IMR-90 (cell line): ENCODE measurements around the gene FOXL1. TPM values are rescaled to one million over a fixed set of nuclear protein-coding genes. Genes with fewer than 3 reads are reported as not detected.

Experiments used
- ATAC-seq: fragments of 200-7000 bp; cut with Tn5 transposase; 2 replicates; pipeline ENCODE4 v1.9.1; 2020; ENCODE audit warnings: low read depth, mild to moderate bottlenecking, moderate library complexity
- BruUV-seq: library from RNA; stranded (reverse); fragments of 400-500 nt; replicated peaks from 2 replicates; lab custom pipeline; 2021; lab: Mats Ljungman, UMichigan
- CTCF ChIA-PET: fragments of 300-600 bp; formaldehyde crosslinking; extraction: SDS; loops from one replicate; lab custom pipeline; 2021; ENCODE audit warnings: antibody characterized with exemption; lab: Yijun Ruan, JAX
- POLR2A ChIA-PET: fragments of 300-600 bp; sonication (Branson Sonifier 250); formaldehyde crosslinking; loops from one replicate; lab custom pipeline; 2022; ENCODE audit warnings: antibody characterized with exemption; ENCODE audit not compliant: unreplicated experiment; lab: Charles Lee
- DNase-seq: peaks from one replicate; pipeline ENCODE4 v3.0.0; 2013
- H2AFZ ChIP-seq: replicated peaks from 2 replicates; pipeline ENCODE3; 2013; ENCODE audit warnings: low read length, mild to moderate bottlenecking; ENCODE audit not compliant: poor library complexity
- H2AK5ac ChIP-seq: 2 replicates; pipeline ENCODE4 v1.6.1; 2013; ENCODE audit warnings: low read depth, low read length, inconsistent platforms
- H2AK9ac ChIP-seq: replicated peaks from 2 replicates; pipeline ENCODE3; 2013; ENCODE audit warnings: mild to moderate bottlenecking, low read depth, low read length, moderate library complexity; ENCODE audit not compliant: poor library complexity
- H2BK120ac ChIP-seq: 2 replicates; pipeline ENCODE4 v1.6.1; 2013; ENCODE audit warnings: low read depth, low read length, inconsistent platforms
- H2BK15ac ChIP-seq: 3 replicates; pipeline ENCODE4 v1.6.1; 2013; ENCODE audit warnings: low read depth, low read length, inconsistent platforms
- H2BK20ac ChIP-seq: 2 replicates; pipeline ENCODE4 v1.6.1; 2013; ENCODE audit warnings: low read depth, mild to moderate bottlenecking, inconsistent platforms, low read length, moderate library complexity
- H2BK5ac ChIP-seq: 2 replicates; pipeline ENCODE4 v1.6.1; 2013; ENCODE audit warnings: mild to moderate bottlenecking, low read depth, low read length, inconsistent platforms; ENCODE audit not compliant: poor library complexity, severe bottlenecking
- H3K14ac ChIP-seq: replicated peaks from 2 replicates; pipeline ENCODE4 v1.6.1; 2013; ENCODE audit warnings: low read depth, low read length, inconsistent platforms
- H3K18ac ChIP-seq: 2 replicates; pipeline ENCODE4 v1.6.1; 2013; ENCODE audit warnings: low read depth, low read length, control low read depth
- H3K23ac ChIP-seq: 2 replicates; pipeline ENCODE4 v1.6.1; 2013; ENCODE audit warnings: low read depth, low read length, inconsistent platforms
- H3K27ac ChIP-seq: 2 replicates; pipeline ENCODE4 v1.5.1; 2013; ENCODE audit warnings: mild to moderate bottlenecking, control low read depth, low read length; ENCODE audit not compliant: insufficient read depth
- H3K27me3 ChIP-seq: 2 replicates; pipeline ENCODE4 v1.6.1; 2013; ENCODE audit warnings: low read length; ENCODE audit not compliant: control insufficient read depth, insufficient read depth
- H3K36me3 ChIP-seq: 2 replicates; pipeline ENCODE4 v1.6.1; 2013; ENCODE audit warnings: low read length, mixed read lengths; ENCODE audit not compliant: control insufficient read depth, insufficient read depth
- H3K4ac ChIP-seq: 2 replicates; pipeline ENCODE4 v1.6.1; 2013; ENCODE audit warnings: low read depth, low read length, inconsistent platforms
- H3K4me1 ChIP-seq: 2 replicates; pipeline ENCODE4 v1.6.1; 2013; ENCODE audit warnings: low read length, mixed read lengths; ENCODE audit not compliant: control insufficient read depth, insufficient read depth
- H3K4me2 ChIP-seq: 2 replicates; pipeline ENCODE4 v1.6.1; 2013; ENCODE audit warnings: low read depth, mild to moderate bottlenecking, control low read depth, low read length, moderate library complexity
- H3K4me3 ChIP-seq: 2 replicates; pipeline ENCODE4 v1.5.1; 2013; ENCODE audit warnings: low read depth, mild to moderate bottlenecking, control low read depth, low read length, moderate library complexity; ENCODE audit not compliant: insufficient read depth
- H3K56ac ChIP-seq: 2 replicates; pipeline ENCODE4 v1.6.1; 2013; ENCODE audit warnings: low read length, inconsistent platforms; ENCODE audit not compliant: insufficient read depth; ENCODE audit errors: extremely low read depth
- H3K79me1 ChIP-seq, 2 experiments: 2 replicates each; pipeline ENCODE4 v1.6.1; 2013; ENCODE audit warnings: low read length in 2 of 2, inconsistent platforms in 1 of 2, low read depth in 1 of 2
- H3K9ac ChIP-seq: 2 replicates; pipeline ENCODE4 v1.6.1; 2013; ENCODE audit warnings: low read depth, low read length, control low read depth
- H3K9me1 ChIP-seq: 2 replicates; pipeline ENCODE4 v1.6.1; 2013; ENCODE audit warnings: low read length, inconsistent platforms; ENCODE audit not compliant: insufficient read depth
- H3K9me3 ChIP-seq: 2 replicates; pipeline ENCODE4 v1.6.1; 2013; ENCODE audit warnings: low read length; ENCODE audit not compliant: control insufficient read depth, insufficient read depth
- H4K20me1 ChIP-seq: 2 replicates; pipeline ENCODE4 v1.6.1; 2013; ENCODE audit warnings: low read length, inconsistent platforms; ENCODE audit not compliant: insufficient read depth
- H4K5ac ChIP-seq: 2 replicates; pipeline ENCODE4 v1.6.1; 2013; ENCODE audit warnings: mild to moderate bottlenecking, low read depth, low read length, control low read depth
- H4K8ac ChIP-seq, 2 experiments: 2 replicates each; pipeline ENCODE4 v1.6.1; 2013; ENCODE audit warnings: low read depth in 2 of 2, low read length in 2 of 2, control low read depth in 1 of 2, inconsistent platforms in 1 of 2
- H4K91ac ChIP-seq: 2 replicates; pipeline ENCODE4 v1.6.1; 2013; ENCODE audit warnings: low read depth, low read length, inconsistent platforms; ENCODE audit not compliant: insufficient read depth
- BHLHE40 ChIP-seq: fragments of 150-350 bp; IDR thresholded peaks from 2 replicates; pipeline ENCODE4 v1.6.1; 2016; ENCODE audit warnings: mild to moderate bottlenecking, low read depth, low read length
- CEBPB ChIP-seq: IDR thresholded peaks from 2 replicates; pipeline ENCODE4 v1.6.1; 2012; ENCODE audit warnings: low read depth, low read length, improper control_type of control experiment
- MAFK ChIP-seq: IDR thresholded peaks from 2 replicates; pipeline ENCODE4 v1.6.1; 2012; ENCODE audit warnings: low read depth, low read length, improper control_type of control experiment
- MXI1 ChIP-seq: IDR thresholded peaks from 2 replicates; pipeline ENCODE4 v1.6.1; 2012; ENCODE audit warnings: low read depth, mild to moderate bottlenecking, low read length, moderate library complexity, borderline replicate concordance
- NFE2L2 ChIP-seq: fragments of 150-350 bp; IDR thresholded peaks from 2 replicates; pipeline ENCODE4 v1.6.1; 2016; ENCODE audit warnings: low read depth, mild to moderate bottlenecking, low read length
- POLR2A ChIP-seq: IDR thresholded peaks from 2 replicates; pipeline ENCODE4 v1.6.1; 2012; ENCODE audit warnings: mild to moderate bottlenecking, low read depth, low read length
- RAD21 ChIP-seq: IDR thresholded peaks from 2 replicates; pipeline ENCODE4 v1.6.1; 2012; ENCODE audit warnings: low read length, improper control_type of control experiment
- WGBS, 2 experiments: methylation state at CpG; one replicate each; pipeline versions ENCODE4 v1.1.5 to v1.1.7; 2013; ENCODE audit warnings: missing lambda C conversion rate in 2 of 2; ENCODE audit not compliant: insufficient read length in 1 of 2; ENCODE audit errors: extremely low coverage in 2 of 2; 5-methylcytosine and 5-hydroxymethylcytosine counted together
- dilution Hi-C: fragments of 300-500 bp; cut with HindIII; formaldehyde crosslinking; loops from one replicate; pipeline ENCODE4 v1.14.3; 2018; ENCODE audit warnings: low sequenced_read_pairs; ENCODE audit not compliant: unreplicated experiment
- in situ Hi-C: fragments of 300-500 bp; cut with MboI; formaldehyde crosslinking; loops from 3 replicates; pipeline ENCODE4 v1.14.3; 2019; ENCODE audit warnings: low sequenced_read_pairs, inconsistent platforms, mixed read lengths
- intact Hi-C: fragments of 100-400 bp; cut with micrococcal nuclease; formaldehyde crosslinking; loops from 2 replicates; pipeline ENCODE4 v1.10.0; 2022
- polyA plus RNA-seq, 3 experiments: library from polyadenylated mRNA; depleted of rRNA; stranded (reverse); fragments of >200 nt; gene quantifications; 2 replicates each; pipeline ENCODE4 v1.2.3, GENCODE V29; 2012; ENCODE audit warnings: low replicate concordance in 1 of 3
- total RNA-seq: library from RNA; depleted of rRNA; stranded (reverse); fragments of >200 nt; gene quantifications from 2 replicates; pipeline ENCODE4 v1.2.3, GENCODE V29; 2012

The FOXL1 gene
- total and polyA plus RNA-seq, 2 of the 4 experiments (the other 2 are of a cell fraction): 15.2 to 25.8 TPM

DNA sequence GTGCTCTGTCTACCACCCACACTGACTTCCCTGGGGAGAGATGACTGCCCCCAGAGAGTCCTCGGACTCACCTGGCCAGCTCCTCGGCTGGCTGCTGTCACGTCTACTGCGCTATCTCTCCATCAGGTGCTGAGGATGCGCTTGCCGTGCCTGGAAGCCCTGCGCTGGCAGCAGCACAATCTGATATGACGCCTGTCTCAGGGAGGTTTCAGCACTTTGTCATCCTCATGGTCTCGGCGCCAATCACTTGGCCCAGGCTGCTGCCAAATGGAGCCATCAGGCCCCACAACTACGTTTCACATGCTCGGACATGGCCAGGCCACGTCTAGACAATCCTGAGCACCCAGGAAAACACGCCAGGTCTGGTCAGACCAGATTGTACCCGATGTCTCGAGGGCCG, 46.7 kb downstream of the FOXL1 start (continued):
- TF ChIP-seq RAD21 (no peak), MXI1 (no peak), POLR2A (no peak), CEBPB (no peak), BHLHE40 (no peak)

DNA sequence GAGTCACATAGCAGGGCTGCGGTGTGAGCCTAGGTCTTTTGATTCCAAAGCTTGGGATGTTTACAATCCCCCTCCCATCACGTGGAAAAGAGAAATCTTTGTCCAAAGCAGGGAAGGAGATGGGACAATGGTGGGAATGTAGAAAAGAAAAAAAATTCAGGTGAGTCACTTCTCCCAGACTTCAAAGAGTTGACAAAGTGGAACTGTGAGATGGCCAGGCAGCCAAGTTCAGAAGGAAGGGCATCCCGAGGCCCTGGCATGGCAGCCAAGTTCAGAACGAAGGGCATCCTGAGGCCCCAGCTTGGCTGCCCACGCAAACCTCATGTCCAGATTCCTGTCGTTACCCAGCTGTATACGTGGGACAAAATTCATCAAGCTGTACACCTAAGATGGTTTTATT, 47.5 kb downstream of the FOXL1 start:
- no TSS peak for BruUV-seq
- CTCF ChIA-PET: no interaction called here
- Histone ChIP-seq H3K4me3 (no peak overlapping the region), H2BK5ac (no peak overlapping the region), H3K18ac (no peak overlapping the region), H3K27me3 (no peaks in the 10 kb centered on the region), H3K4ac (peak overlapping the region; percentile 26; the same call in 1 of the 2 replicates), H3K9me1 (no peaks in the 10 kb centered on the region; the same call in 1 of the 2 replicates), H3K4me2 (no peak overlapping the region), H2AFZ (no peak overlapping the region), H3K9ac (no peak overlapping the region), H2BK120ac (no peak overlapping the region), H3K4me1 (peaks cover 2% of the 10 kb centered on the region; the same call in 1 of the 2 replicates), H2AK5ac (peak overlapping the region; percentile 51; the same call in 1 of the 2 replicates), H3K56ac (no peak overlapping the region), H3K79me1 (no peaks in the 10 kb centered on the region), H4K5ac (no peak overlapping the region), H2AK9ac (no peak overlapping the region), H2BK15ac (no peak overlapping the region; the same call in 2 of the 3 replicates), H2BK20ac (no peak overlapping the region), H3K27ac (no peak overlapping the region), H3K23ac (no peak overlapping the region), H3K9me3 (no peaks in the 10 kb centered on the region), H4K20me1 (no peaks in the 10 kb centered on the region), H3K36me3 (no peaks in the 10 kb centered on the region), H4K91ac (no peak overlapping the region), H3K14ac (no peak overlapping the region), H4K8ac (no peak overlapping the region)
- POLR2A ChIA-PET: no interaction called here
- DNase-seq (no peak), ATAC-seq (no peak)
- dilution Hi-C loops (no loop called here), in situ Hi-C loops (no loop called here), intact Hi-C loops (no loop called here)
- WGBS, 2 experiments: 83% methylated on average over 2 of the region's 7 CpGs; no CpG with 5 or more reads in 1 of the 2 experiments
- TF ChIP-seq RAD21 (no peak), MAFK (no peak), NFE2L2 (no peak)
